HEK293 (cell line): ENCODE data around the gene GMDS.

Experiments
- OVOL3 ChIP-seq: fragments of 450-650 bp; formaldehyde crosslinking; IDR thresholded peaks from 2 replicates; pipeline ENCODE4 v1.5.1; 2016; ENCODE audit warnings: missing biosample characterization, missing genetic modification characterization
- PRDM4 ChIP-seq: fragments of 450-650 bp; formaldehyde crosslinking; IDR thresholded peaks from 2 replicates; pipeline ENCODE4 v1.5.1; 2017; ENCODE audit warnings: missing biosample characterization, missing genetic modification characterization
- REST ChIP-seq: fragments of 450-650 bp; formaldehyde crosslinking; IDR thresholded peaks from 2 replicates; pipeline ENCODE4 v1.5.1; 2016; ENCODE audit warnings: missing biosample characterization, missing genetic modification characterization
- SALL2 ChIP-seq: fragments of 450-650 bp; formaldehyde crosslinking; IDR thresholded peaks from 2 replicates; pipeline ENCODE4 v1.5.0; 2017; ENCODE audit warnings: missing biosample characterization, mild to moderate bottlenecking, missing genetic modification characterization, borderline replicate concordance
- SCRT1 ChIP-seq: fragments of 450-650 bp; formaldehyde crosslinking; IDR thresholded peaks from 2 replicates; pipeline ENCODE4 v1.5.1; 2016; ENCODE audit warnings: missing biosample characterization, missing genetic modification characterization, borderline replicate concordance
- TRIM28 ChIP-seq: IDR thresholded peaks from 2 replicates; pipeline ENCODE4 v1.6.1; 2011; ENCODE audit warnings: low read length, control low read depth, borderline replicate concordance
- ZBTB17 ChIP-seq: fragments of 450-650 bp; formaldehyde crosslinking; IDR thresholded peaks from 2 replicates; pipeline ENCODE4 v1.5.1; 2016; ENCODE audit warnings: missing biosample characterization, missing genetic modification characterization
- ZBTB7A ChIP-seq: fragments of 450-650 bp; formaldehyde crosslinking; IDR thresholded peaks from 2 replicates; pipeline ENCODE4 v1.5.1; 2016; ENCODE audit warnings: low read depth, missing biosample characterization, missing genetic modification characterization
- ZBTB8A ChIP-seq: fragments of 450-650 bp; formaldehyde crosslinking; IDR thresholded peaks from 2 replicates; pipeline ENCODE4 v1.5.1; 2016; ENCODE audit warnings: missing biosample characterization, missing genetic modification characterization
- ZEB2 ChIP-seq: fragments of 450-650 bp; formaldehyde crosslinking; IDR thresholded peaks from 2 replicates; pipeline ENCODE4 v1.5.1; 2016; ENCODE audit warnings: missing biosample characterization, missing genetic modification characterization
- ZFP3 ChIP-seq: fragments of 450-650 bp; formaldehyde crosslinking; IDR thresholded peaks from 2 replicates; pipeline ENCODE4 v1.5.1; 2016; ENCODE audit warnings: low read depth, missing biosample characterization, missing genetic modification characterization
- ZIC2 ChIP-seq: fragments of 450-650 bp; formaldehyde crosslinking; IDR thresholded peaks from 2 replicates; pipeline ENCODE4 v1.5.1; 2016; ENCODE audit warnings: missing biosample characterization, missing genetic modification characterization
- ZNF114 ChIP-seq: fragments of 450-650 bp; formaldehyde crosslinking; IDR thresholded peaks from 2 replicates; pipeline ENCODE4 v1.5.0; 2017; ENCODE audit warnings: missing biosample characterization, missing genetic modification characterization
- ZNF148 ChIP-seq: fragments of 450-650 bp; formaldehyde crosslinking; IDR thresholded peaks from 2 replicates; pipeline ENCODE4 v1.5.0; 2017; ENCODE audit warnings: missing biosample characterization, missing genetic modification characterization, borderline replicate concordance
- ZNF155 ChIP-seq: fragments of 450-650 bp; formaldehyde crosslinking; IDR thresholded peaks from 2 replicates; pipeline ENCODE4 v1.5.1; 2016; ENCODE audit warnings: missing biosample characterization, missing genetic modification characterization
- ZNF169 ChIP-seq: fragments of 450-650 bp; formaldehyde crosslinking; IDR thresholded peaks from 2 replicates; pipeline ENCODE4 v1.5.1; 2016; ENCODE audit warnings: missing biosample characterization, missing genetic modification characterization
- ZNF184 ChIP-seq: fragments of 450-650 bp; IDR thresholded peaks from 2 replicates; pipeline ENCODE4 v1.5.1; 2018; ENCODE audit warnings: missing biosample characterization, mild to moderate bottlenecking, missing genetic modification characterization
- ZNF266 ChIP-seq: fragments of 450-650 bp; formaldehyde crosslinking; IDR thresholded peaks from 2 replicates; pipeline ENCODE4 v1.5.1; 2016; ENCODE audit warnings: missing biosample characterization, missing genetic modification characterization, low read depth
- ZNF324 ChIP-seq: fragments of 450-650 bp; formaldehyde crosslinking; IDR thresholded peaks from 2 replicates; pipeline ENCODE4 v1.5.1; 2016; ENCODE audit warnings: missing biosample characterization, missing genetic modification characterization
- ZNF518A ChIP-seq: fragments of 450-650 bp; formaldehyde crosslinking; conservative IDR thresholded peaks from 2 replicates; pipeline ENCODE4 v1.5.1; 2016; ENCODE audit warnings: low read depth, missing biosample characterization, missing genetic modification characterization
- ZNF521 ChIP-seq: fragments of 450-650 bp; formaldehyde crosslinking; IDR thresholded peaks from 2 replicates; pipeline ENCODE4 v1.5.1; 2017; ENCODE audit warnings: missing biosample characterization, mild to moderate bottlenecking, missing genetic modification characterization
- ZNF610 ChIP-seq: fragments of 450-650 bp; formaldehyde crosslinking; IDR thresholded peaks from 2 replicates; pipeline ENCODE4 v1.5.1; 2016; ENCODE audit warnings: missing biosample characterization, missing genetic modification characterization, borderline replicate concordance
- ZNF791 ChIP-seq: fragments of 450-650 bp; formaldehyde crosslinking; IDR thresholded peaks from 2 replicates; pipeline ENCODE4 v1.5.1; 2016; ENCODE audit warnings: missing biosample characterization, missing genetic modification characterization
- ZSCAN4 ChIP-seq: fragments of 450-650 bp; formaldehyde crosslinking; IDR thresholded peaks from 2 replicates; pipeline ENCODE4 v1.5.1; 2017; ENCODE audit warnings: missing biosample characterization, missing genetic modification characterization
- ZSCAN5A ChIP-seq: fragments of 450-650 bp; formaldehyde crosslinking; IDR thresholded peaks from 2 replicates; pipeline ENCODE4 v1.5.1; 2016; ENCODE audit warnings: missing biosample characterization, missing genetic modification characterization

The GMDS gene

GRCh38 chr6:1856381-1856780 lies 389.0 kb downstream of the GMDS start (continued):
- TF ChIP-seq ZNF521 (no peak), PRDM4 (tag by site-specific recombination) (peak; percentile 50), ZNF155 (tag by site-specific recombination) (no peak), ZBTB7A (tag by site-specific recombination) (no peak), OVOL3 (tag by site-specific recombination) (peak; percentile 66; the same call in 1 of the 2 replicates), REST (tag by site-specific recombination) (no peak; the same call in 1 of the 2 replicates), SCRT1 (peak; percentile 93), ZNF518A (tag by site-specific recombination) (no peak), ZBTB8A (tag by site-specific recombination) (peak; percentile 51; the same call in 1 of the 2 replicates), ZSCAN5A (tag by site-specific recombination) (no peak), ZEB2 (peak; percentile 86), ZNF324 (tag by site-specific recombination) (no peak), ZNF148 (tag by site-specific recombination) (no peak), ZBTB17 (tag by site-specific recombination) (peak; percentile 61), ZIC2 (tag by site-specific recombination) (peak; percentile 17; the same call in 1 of the 2 replicates), ZNF184 (tag by site-specific recombination) (no peak), ZNF266 (no peak), ZNF791 (tag by site-specific recombination) (no peak), ZNF169 (no peak), ZFP3 (tag by site-specific recombination) (no peak), ZNF114 (tag by site-specific recombination) (no peak), TRIM28 (no peak), ZSCAN4 (no peak), ZNF610 (tag by site-specific recombination) (peak; percentile 73; the same call in 1 of the 2 replicates), SALL2 (tag by site-specific recombination) (no peak)
